Endothelial cell (in vitro differentiated cells): ENCODE measurements around the gene MBOAT1. TPM values are rescaled to one million over a fixed set of nuclear protein-coding genes. Genes with fewer than 3 reads are reported as not detected.

ENCODE experiments used
- DNase-seq: peaks from one replicate; pipeline ENCODE4 v3.0.0; 2021; ENCODE audit warnings: low spot score
- H3K27ac Mint-ChIP-seq: one replicate; pipeline ENCODE4 v1.8.0; 2021; ENCODE audit warnings: mixed read lengths, inconsistent platforms; ENCODE audit not compliant: unreplicated experiment
- H3K27me3 Mint-ChIP-seq: one replicate; pipeline ENCODE4 v1.8.0; 2021; ENCODE audit warnings: mild to moderate bottlenecking, moderate library complexity, mixed read lengths, inconsistent platforms; ENCODE audit not compliant: unreplicated experiment
- H3K36me3 Mint-ChIP-seq: one replicate; pipeline ENCODE4 v1.8.0; 2021; ENCODE audit warnings: mild to moderate bottlenecking, low read depth, mixed read lengths, inconsistent platforms; ENCODE audit not compliant: unreplicated experiment
- H3K4me1 Mint-ChIP-seq: one replicate; pipeline ENCODE4 v1.8.0; 2021; ENCODE audit warnings: mild to moderate bottlenecking, mixed read lengths, inconsistent platforms; ENCODE audit not compliant: unreplicated experiment
- H3K4me3 Mint-ChIP-seq: one replicate; pipeline ENCODE4 v1.8.0; 2021; ENCODE audit warnings: mild to moderate bottlenecking, mixed read lengths, inconsistent platforms; ENCODE audit not compliant: unreplicated experiment
- H3K9me3 Mint-ChIP-seq: one replicate; pipeline ENCODE4 v1.8.0; 2021; ENCODE audit warnings: mixed read lengths, inconsistent platforms; ENCODE audit not compliant: unreplicated experiment
- CTCF ChIP-seq: fragments of 200-600 bp; sonication (generic); IDR thresholded peaks from one replicate; pipeline ENCODE4 v1.5.0; 2021; ENCODE audit warnings: antibody characterized with exemption; ENCODE audit not compliant: unreplicated experiment
- total RNA-seq: library from RNA; stranded (reverse); fragmentation: NEBNext Ultra II Directional; extraction: Animal tissue kit (Norgen Biotek cat#: 25700); gene quantifications from one replicate; pipeline ENCODE4 v1.2.1, GENCODE V29; 2021; ENCODE audit not compliant: unreplicated experiment

The MBOAT1 gene
- total RNA-seq, 1 donor from 2014 or later, result 10.7 TPM

DNA sequence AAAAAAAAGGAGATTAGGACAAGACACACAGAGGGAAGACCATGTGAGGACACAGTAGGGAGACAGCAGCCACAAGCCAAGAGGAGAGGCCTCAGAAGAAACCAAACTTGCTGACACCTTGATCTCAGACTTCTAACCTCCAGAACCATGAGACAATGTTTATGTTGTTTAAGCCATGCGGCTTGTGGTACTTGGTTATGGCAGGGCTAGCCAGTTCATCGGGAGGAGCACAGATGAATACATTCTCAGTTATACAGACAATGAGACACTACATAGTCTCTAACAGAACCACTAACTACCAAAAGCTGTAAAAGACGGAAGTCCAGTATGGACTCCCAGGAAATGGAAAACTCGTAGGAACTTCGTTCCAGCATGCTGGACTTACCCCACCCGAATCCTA is 116.8 kb downstream of the MBOAT1 start:
- Mint-ChIP-seq H3K36me3 (no peaks in the 10 kb centered on the region), H3K27me3 (no peaks in the 10 kb centered on the region), H3K9me3 (no peaks in the 10 kb centered on the region), H3K27ac (no peak overlapping the region), H3K4me1 (no peaks in the 10 kb centered on the region), H3K4me3 (no peak overlapping the region)
- no peak for DNase-seq
- TF ChIP-seq CTCF, result no peak

GRCh38 chr6:20092071-20092566 is 120.2 kb downstream of the MBOAT1 start:
- H3K4me1 Mint-ChIP-seq, result no peaks in the 10 kb centered on the region
- DNase-seq, result peak; percentile 24
- H3K4me3 Mint-ChIP-seq, result no peak overlapping the region
- TF ChIP-seq CTCF, result peak; percentile 89
- H3K36me3 Mint-ChIP-seq, result no peaks in the 10 kb centered on the region
- H3K9me3 Mint-ChIP-seq, result no peaks in the 10 kb centered on the region
- no peak overlapping the region for H3K27ac Mint-ChIP-seq
- no peaks in the 10 kb centered on the region for H3K27me3 Mint-ChIP-seq

DNA sequence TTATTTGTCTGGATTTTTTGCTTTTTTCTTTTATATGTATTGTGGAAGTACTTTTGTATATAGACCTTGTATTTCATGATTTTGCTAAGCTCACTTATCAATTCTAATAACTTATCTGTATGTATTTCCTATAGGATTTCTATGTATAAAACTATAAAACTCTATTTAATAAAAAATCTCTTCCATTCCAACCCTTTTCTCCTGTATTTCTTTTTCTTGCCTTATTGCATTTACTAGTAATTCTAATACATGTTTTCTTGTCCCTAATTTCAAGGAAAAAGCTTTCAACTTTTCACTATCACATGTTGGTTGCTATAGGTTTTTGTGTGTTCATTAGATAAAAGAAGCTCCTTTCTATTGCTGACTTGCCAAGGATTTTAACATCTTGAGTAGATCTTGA is 125.3 kb downstream of the MBOAT1 start:
- DNase-seq, result no peak
- Mint-ChIP-seq H3K27ac (no peak overlapping the region), H3K36me3 (no peaks in the 10 kb centered on the region), H3K9me3 (no peaks in the 10 kb centered on the region), H3K4me1 (no peaks in the 10 kb centered on the region), H3K4me3 (no peak overlapping the region), H3K27me3 (no peaks in the 10 kb centered on the region)
- no peak for TF ChIP-seq CTCF

- no peak for TF ChIP-seq CTCF
- H3K27me3 Mint-ChIP-seq, result no peaks in the 10 kb centered on the region
These were observed 126.5 kb downstream of the MBOAT1 start for GRCh38 chr6:20085817-20086216.

DNA sequence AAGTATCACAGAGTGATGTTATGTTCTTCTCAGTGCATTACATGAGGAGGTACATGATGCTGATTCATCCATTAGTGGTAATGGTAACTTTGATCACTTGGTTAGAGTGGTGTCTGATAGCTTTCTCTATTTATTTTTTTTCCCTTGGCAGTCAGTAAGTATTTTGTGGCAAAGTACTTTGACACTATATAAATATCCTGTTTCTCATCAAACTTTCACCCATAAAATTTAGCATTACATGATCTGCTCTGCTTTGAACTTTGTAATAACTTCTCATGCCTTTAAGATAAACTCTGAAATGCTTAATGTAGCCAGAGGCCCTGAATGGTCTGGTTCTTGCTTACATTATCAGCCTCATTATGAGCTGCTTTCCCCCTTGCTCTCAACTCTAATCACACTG is 127.9 kb downstream of the MBOAT1 start:
- H3K4me3 Mint-ChIP-seq, result no peak overlapping the region

More at GRCh38 chr6:20085817-20086216, 126.5 kb downstream of the MBOAT1 start:
- Mint-ChIP-seq H3K36me3 (no peaks in the 10 kb centered on the region), H3K4me3 (no peak overlapping the region), H3K9me3 (no peaks in the 10 kb centered on the region), H3K4me1 (no peaks in the 10 kb centered on the region), H3K27ac (no peak overlapping the region)
- DNase-seq, result no peak

More for the DNA sequence above, 127.9 kb downstream of the MBOAT1 start:
- Mint-ChIP-seq H3K36me3 (no peaks in the 10 kb centered on the region), H3K4me1 (no peaks in the 10 kb centered on the region), H3K27me3 (no peaks in the 10 kb centered on the region), H3K9me3 (no peaks in the 10 kb centered on the region), H3K27ac (no peak overlapping the region)
- TF ChIP-seq CTCF, result no peak
- no peak for DNase-seq
